Measurements from ENCODE around the gene CLASRP. TPM values are rescaled to one million over a fixed set of nuclear protein-coding genes. Genes with fewer than 3 reads are reported as not detected.

The CLASRP gene
- total and polyA plus RNA-seq, 9 donors: 29.5 to 113 (median 80.3) TPM

DNA sequence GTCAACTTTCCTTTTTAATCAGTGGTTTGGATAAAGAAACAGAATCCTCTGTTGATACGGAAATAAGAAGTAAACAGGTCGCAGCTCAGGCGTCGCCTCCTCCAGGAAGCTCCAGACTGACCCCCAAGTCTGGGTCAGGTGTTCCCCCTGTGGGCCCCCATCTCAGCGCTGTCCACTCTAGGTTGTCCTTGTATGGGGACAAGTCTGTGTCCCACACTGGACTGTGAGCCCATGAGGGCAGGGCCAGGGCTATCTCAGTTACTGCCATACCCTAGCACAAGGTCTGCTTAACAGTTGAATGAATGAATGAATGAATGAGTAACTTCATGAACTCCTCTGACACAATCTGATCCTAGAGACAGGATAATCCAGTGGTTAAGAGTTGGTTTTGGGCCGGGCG, 7.5 kb downstream of the CLASRP start:
- Histone ChIP-seq H3K4me3 (no peak overlapping the region), H3K36me3 (no peaks in the 10 kb centered on the region), H3K27ac (no peak overlapping the region), H3K9me3 (no peaks in the 10 kb centered on the region), H3K27me3 (no peaks in the 10 kb centered on the region), H3K4me1 (ENCODE audit: insufficient read depth) (no peaks in the 10 kb centered on the region)
- intact Hi-C loops (cut with DNase I): no loop called here
- 83 to 90% (median 86%) methylated on average over 7 of the region's 7 CpGs for WGBS, 3 donors
- DNase-seq: no peak
- TF ChIP-seq EP300 (IDR thresholded peaks at IDR 0.05) (no peak), POLR2A (IDR thresholded peaks at IDR 0.05) (no peak)
- TF ChIP-seq, protein P1, sequence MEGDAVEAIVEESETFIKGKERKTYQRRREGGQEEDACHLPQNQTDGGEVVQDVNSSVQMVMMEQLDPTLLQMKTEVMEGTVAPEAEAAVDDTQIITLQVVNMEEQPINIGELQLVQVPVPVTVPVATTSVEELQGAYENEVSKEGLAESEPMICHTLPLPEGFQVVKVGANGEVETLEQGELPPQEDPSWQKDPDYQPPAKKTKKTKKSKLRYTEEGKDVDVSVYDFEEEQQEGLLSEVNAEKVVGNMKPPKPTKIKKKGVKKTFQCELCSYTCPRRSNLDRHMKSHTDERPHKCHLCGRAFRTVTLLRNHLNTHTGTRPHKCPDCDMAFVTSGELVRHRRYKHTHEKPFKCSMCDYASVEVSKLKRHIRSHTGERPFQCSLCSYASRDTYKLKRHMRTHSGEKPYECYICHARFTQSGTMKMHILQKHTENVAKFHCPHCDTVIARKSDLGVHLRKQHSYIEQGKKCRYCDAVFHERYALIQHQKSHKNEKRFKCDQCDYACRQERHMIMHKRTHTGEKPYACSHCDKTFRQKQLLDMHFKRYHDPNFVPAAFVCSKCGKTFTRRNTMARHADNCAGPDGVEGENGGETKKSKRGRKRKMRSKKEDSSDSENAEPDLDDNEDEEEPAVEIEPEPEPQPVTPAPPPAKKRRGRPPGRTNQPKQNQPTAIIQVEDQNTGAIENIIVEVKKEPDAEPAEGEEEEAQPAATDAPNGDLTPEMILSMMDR (IDR thresholded peaks at IDR 0.05): no peak

DNA sequence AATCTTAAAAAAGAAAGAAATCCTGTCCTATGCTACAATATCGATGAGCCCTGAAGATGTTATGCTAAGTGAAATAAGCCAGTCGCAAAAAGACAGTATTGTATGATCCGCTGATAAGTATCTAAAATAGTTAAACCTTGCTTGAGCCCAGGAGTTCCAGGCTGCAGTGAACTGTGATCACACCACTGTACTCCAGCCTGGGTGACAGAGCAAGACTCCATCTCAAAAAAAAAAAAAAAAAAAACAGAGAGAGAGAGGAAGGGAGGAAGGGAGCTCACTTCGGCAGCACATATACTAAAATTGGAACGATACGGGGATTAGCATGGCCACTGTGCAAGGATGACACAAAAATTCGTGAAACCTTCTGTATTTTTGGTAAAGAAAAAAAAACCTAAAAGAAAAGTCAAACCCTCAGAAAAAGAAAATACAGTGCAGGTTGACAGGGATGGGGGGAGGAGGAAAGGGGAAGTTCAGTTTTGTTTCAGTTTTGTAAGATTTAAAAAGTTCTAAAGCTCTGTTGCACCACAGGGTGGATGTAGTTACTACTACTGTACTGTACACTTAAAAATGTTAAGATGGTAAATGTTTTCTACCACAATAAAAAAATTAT, 8.4 kb downstream of the CLASRP start:
- TF ChIP-seq POLR2A (IDR thresholded peaks at IDR 0.05) (no peak), EP300 (IDR thresholded peaks at IDR 0.05) (no peak)
- TF ChIP-seq, protein P1 (IDR thresholded peaks at IDR 0.05): no peak
- no peak for DNase-seq
- no peak overlapping the region for H3K4me3 ChIP-seq
- no peaks in the 10 kb centered on the region for H3K9me3 ChIP-seq
- H3K4me1 ChIP-seq (ENCODE audit: insufficient read depth): no peaks in the 10 kb centered on the region
- H3K27me3 ChIP-seq: no peaks in the 10 kb centered on the region
- WGBS, 3 donors: 75 to 77% (median 76%) methylated on average over 7 of the region's 7 CpGs
- intact Hi-C loops (cut with DNase I): no loop called here
- H3K36me3 ChIP-seq: no peaks in the 10 kb centered on the region
- no peak overlapping the region for H3K27ac ChIP-seq

DNA sequence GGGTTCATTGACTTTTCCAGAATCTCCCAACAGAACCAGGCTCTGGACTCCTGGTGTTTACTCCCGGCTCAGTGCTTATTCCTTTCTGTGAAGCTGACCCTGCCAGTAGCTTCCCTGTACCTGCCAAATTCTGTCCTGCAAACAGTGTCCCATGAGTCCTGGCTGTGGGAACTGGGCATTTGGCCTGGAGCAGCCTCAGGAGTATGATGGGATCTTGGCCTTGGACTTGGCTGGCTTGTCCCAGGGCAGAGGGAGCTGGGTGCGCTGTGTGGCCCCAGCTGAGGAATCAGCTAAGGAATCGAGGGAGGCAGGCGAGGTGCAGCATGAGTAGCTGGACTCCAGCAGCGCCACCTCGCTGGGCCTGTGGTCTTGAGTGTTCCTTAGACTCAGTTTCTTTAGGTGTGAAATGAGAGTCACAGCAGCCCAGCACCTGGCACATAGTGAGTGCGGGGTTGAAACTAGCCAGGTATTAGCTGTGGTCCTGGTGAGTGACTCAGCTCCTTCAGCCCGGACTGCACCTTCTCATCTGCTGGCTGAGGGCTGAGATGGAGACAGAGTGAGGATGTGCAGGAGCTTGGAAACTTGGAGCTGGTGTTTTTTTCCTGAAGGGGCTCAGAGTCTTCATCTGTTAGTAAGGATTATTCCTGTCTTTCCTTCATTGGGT, 10.4 kb downstream of the CLASRP start:
- no peaks in the 10 kb centered on the region for H3K27me3 ChIP-seq
- DNase-seq: no peak
- H3K36me3 ChIP-seq: no peaks in the 10 kb centered on the region
- H3K9me3 ChIP-seq: no peaks in the 10 kb centered on the region
- no peak overlapping the region for H3K4me3 ChIP-seq
- 74 to 82% (median 80%) methylated on average over 8 of the region's 8 CpGs for WGBS, 3 donors
- H3K4me1 ChIP-seq (ENCODE audit: insufficient read depth): no peaks in the 10 kb centered on the region
- intact Hi-C loops (cut with DNase I): no loop called here
- no peak overlapping the region for H3K27ac ChIP-seq
- TF ChIP-seq, protein P1 (IDR thresholded peaks at IDR 0.05): no peak
- TF ChIP-seq EP300 (IDR thresholded peaks at IDR 0.05) (no peak), POLR2A (IDR thresholded peaks at IDR 0.05) (no peak)

DNA sequence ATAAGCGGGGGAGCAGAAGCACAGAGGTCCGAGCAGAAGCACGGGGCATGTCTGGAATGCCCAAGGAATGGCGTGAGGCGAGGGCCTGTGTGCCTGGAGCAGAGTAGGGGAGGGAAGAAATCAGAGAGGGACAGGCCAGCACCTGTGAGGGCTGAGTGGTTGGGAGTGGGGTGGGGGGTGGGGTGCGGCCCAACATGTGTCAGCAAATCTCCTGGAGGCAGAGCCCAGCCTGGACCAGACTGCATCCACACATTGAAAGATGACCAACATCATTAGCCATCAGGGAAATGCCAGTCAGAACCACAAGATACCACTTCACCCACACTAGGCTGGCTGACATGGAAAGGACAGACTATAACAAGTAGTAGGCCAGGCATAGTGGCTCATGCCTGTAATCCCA, 11.2 kb downstream of the CLASRP start:
- Histone ChIP-seq H3K4me3 (no peak overlapping the region), H3K36me3 (no peaks in the 10 kb centered on the region), H3K4me1 (ENCODE audit: insufficient read depth) (no peaks in the 10 kb centered on the region), H3K27me3 (no peaks in the 10 kb centered on the region), H3K9me3 (no peaks in the 10 kb centered on the region), H3K27ac (no peak overlapping the region)
- intact Hi-C loops (cut with DNase I): loop anchor here in 1 of 4 donors (10.0 kb wide), 1 partner anchor 145 kb away; the partner anchor contains the start of gene APOE
- TF ChIP-seq POLR2A (IDR thresholded peaks at IDR 0.05) (no peak), EP300 (IDR thresholded peaks at IDR 0.05) (no peak)
- TF ChIP-seq, protein P1 (IDR thresholded peaks at IDR 0.05): no peak
- DNase-seq: no peak
- 87 to 90% (median 89%) methylated on average over 6 of the region's 6 CpGs for WGBS, 3 donors
